CD4-positive, alpha-beta T cell treated with Interleukin-15 for 1 hour (primary cell): Measurements from ENCODE around the gene KIF19.
A peak's percentile ranks its signal among the peaks of the same experiment; 100 is the strongest.

Source experiments
- DNase-seq: peaks from one replicate; pipeline ENCODE4 v3.0.0-alpha.2; 2020

Gene KIF19

DNA sequence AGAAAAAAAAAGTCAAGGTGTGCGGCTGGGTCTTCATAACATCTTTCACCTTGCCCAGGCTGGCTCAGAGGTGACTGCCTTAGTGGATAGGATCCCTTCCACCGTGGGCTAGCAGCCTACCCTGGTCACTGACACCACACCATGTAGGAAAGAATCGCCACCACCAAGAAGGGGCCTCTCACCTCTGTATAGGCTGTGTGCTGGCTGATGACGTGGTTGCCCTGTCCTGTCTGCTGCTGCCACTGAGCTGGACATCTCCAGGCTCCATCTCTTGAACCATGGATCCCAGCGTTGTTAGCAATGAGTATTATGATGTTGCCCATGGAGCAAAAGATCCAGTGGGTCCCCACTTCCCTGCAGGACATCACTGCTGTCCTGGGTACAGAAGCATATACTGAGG, 41.2 kb downstream of the KIF19 start, which contains the start of gene GPR142:
Gene GPR142 (plus strand): TSS at position 301 of the 400 bp plus-strand sequence. CDS start 2,035 bp downstream, outside the sequence.
- DNase-seq: no peak

DNA sequence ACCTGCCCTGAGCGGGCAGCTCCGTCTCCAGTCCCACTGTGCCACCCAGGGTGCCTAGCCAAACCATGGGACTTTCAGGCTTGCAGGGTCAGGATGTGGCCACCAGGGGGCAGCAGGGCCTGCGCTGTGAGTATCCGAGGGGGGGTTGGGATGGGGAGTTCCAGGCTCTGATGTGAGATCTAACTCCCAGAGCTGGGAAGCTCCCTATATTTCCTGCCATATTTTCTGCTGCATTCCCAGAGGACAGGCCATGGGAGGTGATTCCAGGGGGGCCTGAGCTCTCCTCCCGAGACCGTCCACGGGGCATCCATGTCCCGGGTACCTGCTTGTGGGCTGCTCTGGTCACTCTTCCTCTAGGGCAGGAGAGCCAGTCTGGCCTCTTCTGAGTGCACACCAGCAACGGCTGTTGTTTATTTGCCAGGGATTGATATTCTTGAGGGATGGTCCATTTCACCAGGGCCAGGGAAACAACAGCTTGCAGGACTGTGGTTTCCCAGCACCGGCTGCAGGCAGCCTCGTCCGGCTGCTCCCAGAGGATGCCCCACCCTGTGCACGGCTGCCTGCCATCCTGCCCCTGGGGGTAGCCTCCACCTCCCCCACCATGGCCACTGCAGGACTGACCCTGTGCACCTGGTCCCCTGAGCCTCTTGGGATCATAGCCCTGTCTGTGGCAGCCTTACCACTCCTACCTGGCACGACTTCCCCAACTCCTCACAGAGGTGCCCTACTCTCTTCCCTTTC, 42.5 kb downstream of the KIF19 start:
- DNase-seq: peak; percentile 66

DNA sequence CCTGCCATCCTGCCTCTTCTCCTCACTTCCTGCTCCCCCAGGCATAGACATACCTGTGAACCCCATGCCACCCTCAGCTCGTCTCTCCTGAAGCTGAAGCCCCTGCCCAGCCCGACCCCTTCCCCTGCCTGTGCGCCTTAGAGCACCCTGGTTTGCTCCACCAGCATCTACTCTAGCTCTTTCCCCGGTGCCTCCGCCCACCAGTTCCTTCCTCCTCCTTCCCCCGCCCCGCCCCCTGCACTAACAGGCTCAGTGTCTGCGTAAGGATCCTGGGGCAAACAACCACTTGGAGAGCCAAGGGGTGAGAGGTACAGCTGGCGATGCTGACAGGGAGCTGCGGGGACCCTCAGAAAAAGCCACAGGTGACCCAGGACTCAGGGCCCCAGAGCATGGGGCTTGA, 43.2 kb downstream of the KIF19 start:
- peak; percentile 57 for DNase-seq

DNA sequence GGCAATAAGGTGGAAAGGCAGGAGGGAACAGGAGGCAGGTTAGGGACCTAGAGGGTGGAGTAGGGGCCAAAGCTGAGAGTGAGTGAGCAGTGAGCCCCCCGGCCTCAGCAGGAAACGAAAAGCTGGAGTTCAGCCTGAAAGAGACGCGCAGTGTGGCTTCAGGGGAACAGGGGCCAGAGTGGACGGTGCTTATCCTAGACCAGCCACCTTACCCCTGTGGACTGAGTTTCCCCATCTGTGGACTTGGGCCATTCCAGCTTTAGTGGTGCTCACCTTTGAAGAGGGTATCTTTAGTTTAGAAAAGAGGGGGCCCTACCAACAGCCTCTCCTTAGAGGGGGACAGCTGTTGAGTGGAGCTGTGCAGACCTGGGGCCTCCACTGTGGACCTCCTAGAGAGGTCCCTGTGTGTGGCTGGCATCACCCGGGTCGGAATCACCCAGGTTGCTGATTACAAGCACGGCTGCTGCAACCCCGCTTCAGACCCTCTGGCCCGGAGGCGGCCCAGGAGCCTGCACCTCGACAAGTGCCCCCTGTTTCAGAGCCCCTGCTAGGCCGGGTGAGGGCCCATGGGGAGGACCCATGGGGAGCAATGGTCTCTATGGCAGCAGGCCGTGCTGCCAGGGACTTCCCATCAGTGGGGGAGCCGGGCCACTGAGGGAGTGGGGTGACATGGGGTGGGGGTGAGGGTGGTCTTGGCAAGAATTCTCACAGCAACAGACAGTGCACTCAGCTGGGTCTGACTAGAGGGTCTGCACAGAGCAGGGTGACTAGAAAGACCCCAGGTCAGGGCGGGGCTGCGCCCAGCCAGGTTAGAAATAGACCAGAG, 43.9 kb downstream of the KIF19 start:
- no peak for DNase-seq

DNA sequence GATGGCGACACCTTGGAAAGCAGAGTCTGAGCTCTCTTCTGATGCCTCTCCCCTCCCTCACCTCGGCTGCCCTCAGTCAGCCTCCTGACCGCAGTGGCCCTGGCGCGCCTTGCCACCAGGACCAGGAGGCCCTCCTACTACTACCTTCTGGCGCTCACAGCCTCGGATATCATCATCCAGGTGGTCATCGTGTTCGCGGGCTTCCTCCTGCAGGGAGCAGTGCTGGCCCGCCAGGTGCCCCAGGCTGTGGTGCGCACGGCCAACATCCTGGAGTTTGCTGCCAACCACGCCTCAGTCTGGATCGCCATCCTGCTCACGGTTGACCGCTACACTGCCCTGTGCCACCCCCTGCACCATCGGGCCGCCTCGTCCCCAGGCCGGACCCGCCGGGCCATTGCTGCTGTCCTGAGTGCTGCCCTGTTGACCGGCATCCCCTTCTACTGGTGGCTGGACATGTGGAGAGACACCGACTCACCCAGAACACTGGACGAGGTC, 45.7 kb downstream of the KIF19 start:
- DNase-seq: no peak

DNA sequence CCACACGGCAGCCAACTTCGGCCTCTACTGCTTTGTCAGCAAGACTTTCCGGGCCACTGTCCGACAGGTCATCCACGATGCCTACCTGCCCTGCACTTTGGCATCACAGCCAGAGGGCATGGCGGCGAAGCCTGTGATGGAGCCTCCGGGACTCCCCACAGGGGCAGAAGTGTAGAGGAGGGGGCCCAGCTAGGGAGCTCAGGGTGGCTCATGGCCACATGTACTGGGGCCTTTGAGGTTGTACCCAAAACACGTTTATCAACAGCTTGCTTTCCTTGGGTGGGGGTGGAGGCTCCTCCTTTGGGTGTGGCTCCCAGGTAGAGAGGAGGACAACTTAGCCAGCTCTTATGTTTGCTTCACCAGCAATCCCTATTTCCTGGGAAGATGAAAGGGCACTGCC, 46.4 kb downstream of the KIF19 start:
- no peak for DNase-seq

DNA sequence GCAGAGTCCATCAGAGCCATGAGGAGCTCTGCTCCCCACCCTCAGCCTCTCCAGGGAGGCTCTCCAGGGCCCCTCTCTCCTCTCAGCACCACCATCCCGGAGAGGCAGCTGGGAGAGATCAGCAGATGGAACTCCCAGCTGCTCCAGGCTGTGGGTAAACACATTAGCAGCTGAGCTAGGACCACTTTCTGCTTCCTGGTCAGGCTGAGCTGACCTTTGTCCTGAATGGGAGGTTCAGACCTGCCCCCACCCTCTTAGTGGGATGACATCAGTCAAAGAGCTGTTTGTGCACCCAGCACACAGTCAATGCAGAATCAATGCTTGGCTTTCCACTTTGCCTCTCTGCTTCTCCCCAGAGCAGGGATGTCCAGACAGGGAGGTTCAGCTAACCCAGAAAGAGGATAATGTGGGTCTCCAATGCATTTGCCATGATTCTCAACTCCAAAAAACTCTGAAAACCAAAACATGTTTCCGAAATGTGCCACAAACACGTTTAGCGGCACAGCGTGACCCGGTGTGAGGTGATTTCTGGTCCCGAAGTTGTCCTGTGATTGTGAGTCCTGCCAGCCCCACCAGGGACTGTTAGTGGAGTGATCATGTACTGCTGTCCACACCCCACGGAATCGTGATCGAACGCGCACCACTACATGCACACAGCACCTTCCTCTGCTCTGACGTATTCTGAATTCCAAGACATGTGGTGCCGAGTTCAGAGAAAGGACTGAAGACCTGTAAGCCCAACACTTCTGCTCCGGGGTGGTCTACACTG, 48.0 kb downstream of the KIF19 start:
- DNase-seq: no peak

DNA sequence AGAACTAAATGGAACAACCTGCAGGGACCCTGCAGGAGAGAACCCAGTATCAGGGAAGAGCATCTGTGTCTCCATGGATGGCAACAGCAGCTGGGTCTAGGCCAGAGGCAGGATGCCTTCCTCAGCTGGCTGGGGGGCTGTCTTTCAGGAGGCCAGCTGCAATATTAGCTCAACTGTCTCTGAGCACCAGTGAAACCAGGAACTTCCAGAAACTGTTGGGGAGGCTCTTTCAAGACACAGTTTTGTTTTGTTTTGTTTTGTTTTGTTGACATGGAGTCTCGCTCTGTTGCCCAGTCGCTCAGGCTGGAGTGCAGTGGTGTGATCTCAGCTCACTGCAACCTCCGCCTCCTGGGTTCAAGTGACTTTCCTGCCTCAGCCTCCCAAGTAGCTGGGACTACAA, 48.8 kb downstream of the KIF19 start:
- no peak for DNase-seq

DNA sequence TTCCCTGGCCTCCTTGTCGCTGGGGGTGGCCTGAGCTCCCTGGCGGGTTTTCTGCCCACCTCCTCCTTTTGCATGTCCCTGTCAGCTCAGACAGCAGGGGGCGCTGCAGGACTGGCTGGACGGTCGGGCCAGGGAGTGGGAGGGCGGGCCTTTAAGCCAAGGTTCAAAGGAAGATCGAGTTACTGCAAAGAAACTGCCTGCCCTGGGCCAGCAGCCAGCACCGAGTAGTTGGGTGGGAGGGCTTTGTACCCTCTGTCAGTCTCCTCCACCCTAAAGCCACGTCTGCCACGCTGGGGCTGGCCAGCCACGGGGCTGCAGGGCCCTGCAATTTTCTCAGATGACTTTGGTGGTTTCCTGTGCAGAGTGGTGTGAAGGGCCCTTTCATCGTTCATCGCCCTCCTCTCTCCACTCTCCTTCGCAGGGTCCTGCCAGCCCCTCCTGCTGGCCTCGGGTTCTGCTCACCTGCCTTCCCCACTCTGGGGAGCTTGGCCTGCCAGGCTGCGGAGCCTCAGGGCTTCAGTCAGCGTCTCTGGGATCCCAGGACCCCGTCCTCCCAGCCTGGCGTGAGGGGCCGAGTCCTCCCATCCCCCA, 53.6 kb downstream of the KIF19 start:
- DNase-seq: peak; percentile 87

DNA sequence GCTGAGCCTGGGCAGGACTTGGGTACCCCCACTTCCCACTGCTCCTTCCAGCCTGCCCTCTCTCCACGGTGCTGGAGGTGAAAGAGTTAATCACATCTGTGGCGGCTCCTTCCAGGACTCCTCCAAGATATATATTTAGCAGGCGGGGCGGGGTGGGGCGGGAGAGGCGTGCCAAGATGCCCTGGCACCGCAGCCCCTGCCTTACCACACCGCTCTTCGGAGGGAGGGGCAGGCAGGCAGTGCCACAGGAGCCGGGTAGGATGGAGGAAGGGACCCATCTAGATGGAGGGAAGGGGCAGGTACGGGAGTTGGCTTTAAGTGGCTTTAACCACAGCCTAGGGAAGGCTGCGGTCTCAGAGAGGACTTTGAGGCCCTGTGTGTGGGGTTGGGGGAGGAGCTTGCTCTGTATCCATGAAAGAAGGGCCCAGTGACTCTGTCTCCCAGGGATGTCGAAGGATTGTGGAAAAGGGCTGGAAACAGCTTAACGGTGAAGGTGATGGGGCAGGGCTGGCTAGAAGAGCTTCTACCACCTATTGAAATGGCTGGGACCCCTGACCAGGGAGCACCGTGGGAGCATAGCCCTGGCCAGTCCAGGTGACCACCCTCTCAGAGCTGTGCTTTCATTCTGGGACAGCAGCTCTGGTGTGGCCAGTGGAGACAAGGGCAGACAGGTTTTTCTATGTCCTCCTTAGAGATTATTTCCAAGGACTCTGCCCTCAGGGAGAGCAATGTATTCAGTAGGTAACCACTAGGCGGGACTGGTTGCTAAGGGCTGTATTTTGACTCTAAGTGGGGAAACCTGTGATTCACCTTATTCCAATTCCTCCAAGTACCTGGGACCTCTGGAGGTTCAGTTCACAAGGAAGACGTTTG, 54.3 kb downstream of the KIF19 start:
- no peak for DNase-seq

DNA sequence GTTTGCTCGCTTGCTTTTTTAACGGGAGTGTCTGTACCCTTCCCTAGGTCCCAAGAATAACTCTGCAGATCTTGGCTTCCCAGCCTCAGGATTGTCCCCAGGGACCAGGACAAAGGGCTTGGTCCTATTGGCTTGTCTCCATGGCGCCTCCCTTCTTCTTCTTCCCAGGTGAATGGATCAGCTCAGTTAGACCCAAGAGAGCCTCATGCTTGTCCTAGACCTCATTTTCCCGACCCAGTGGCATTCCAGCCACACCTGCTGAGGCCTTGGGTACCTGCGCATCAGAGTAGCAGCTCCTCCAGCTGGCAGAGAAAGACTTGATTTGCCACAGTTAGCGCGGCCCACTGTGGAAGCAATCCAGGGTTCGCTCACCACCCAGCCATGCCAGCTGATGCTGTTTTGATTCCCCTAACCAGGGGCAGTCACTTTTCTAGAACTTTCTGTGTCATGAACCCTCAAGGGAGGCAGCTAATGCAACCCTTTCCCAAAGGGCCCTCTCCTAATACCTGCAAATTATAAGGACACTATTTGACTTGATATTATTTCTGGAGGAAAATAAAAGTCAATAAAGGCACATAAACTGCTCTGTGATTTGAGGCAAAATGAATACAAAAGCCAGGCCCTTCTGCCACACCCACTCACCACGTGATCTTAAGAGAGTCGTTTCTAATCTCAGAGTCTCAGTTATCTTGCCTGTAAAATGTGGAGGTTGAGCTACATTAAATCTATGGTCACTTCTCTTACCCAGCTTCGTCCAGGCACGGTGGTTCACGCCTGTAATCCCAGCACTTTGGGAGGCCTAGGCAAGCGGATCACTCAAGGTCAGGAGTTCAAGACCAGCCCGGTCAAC, 55.2 kb downstream of the KIF19 start:
- DNase-seq: no peak

DNA sequence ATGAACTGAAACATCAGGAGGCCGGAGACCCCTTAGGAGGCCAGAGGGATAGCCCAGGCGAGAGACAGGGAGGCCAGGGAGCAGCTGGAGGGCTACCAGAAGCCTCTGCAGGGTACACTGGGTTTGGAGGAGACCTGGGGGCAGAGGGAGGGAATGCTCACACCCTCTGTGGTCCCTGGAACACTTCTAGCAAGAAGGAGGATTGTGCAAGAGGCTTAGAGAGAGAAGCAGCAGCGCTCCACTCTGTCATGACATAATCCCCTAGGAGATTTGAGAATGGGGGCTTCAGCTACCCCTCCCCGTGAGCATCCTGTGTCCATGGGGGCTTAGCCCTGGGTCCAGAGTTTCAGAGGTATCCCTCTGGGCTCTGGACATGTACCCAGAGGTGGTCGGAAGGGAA, 57.1 kb downstream of the KIF19 start:
- DNase-seq: no peak

DNA sequence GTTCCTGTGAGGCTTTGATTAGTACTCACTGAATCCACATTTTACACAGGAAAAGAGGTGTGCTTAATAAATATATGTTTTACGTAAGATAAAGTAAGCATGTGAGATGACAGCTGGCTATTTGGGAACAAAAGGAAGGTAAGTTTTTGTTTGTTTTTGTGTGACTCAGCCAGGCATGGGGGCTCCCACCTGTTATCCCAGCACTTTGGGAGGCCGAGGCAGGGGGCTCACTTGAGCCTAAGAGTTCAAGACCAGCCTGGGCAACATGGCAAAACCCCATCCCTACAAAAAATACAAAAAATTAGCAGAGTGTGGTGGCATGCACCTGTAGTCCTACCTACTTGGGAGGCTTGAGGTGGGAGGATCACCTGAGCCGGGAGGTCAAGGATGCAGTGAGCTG, 59.2 kb downstream of the KIF19 start:
- DNase-seq: no peak

DNA sequence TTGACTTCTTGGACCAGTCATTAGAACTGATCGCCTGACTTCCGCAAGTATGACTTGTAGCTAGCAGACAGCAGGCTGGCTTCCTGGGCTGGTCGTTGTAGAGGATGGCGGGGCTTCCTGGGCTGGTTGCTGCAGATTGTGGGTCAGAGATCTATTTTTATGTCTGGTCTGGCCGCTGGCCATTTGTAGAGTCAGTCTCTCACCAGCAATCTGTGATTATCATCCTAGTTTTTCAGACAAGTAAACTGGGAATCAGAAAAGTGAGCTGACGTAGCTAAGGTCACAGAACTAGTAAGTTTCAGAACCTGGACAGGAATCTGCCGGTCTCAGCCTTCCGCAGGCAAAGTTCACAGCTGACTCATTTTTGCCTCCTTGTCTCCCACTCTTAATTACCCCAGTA, 60.4 kb downstream of the KIF19 start:
- DNase-seq: no peak

DNA sequence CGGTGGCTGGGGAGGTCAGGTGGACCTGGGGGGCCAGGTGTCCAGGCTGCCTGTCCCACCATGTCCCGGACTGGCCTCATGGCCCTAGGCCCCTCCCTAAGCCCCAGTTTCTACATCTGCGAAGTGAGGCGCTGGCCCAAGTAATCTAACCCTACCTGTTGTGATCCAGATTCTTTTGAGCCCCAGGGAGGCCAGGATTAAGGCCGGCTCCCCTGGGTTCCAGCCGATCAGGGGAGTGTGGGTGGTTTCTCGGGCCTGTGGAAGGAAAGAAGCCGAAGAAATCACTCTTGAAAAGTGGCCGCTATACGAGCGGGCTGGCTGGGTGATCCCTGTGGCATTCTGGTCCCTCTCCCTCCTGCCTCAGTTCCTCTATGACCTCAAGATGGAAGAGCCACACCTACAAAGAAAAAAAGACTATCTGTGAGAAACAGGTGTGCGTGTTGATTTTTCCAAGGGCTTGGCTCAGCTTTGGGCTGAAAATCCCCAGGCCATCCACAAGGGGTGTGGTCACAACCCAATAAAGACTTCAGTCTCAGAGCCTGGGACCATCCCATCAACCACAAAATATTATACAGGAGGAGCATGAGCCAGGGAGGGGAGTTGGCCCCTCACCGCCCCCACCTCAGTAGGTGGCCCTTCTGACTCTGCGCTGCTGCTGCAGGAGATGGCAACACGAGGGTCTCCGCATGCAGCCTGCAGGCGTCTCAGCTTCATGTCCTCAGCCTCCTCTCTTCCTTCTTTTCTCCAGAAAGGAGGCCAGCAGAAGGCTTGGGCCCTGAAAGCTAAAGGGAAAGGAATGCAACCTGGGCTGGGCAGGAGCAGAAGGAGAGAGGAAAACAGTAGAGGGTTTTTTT, 61.6 kb downstream of the KIF19 start:
- DNase-seq: no peak

DNA sequence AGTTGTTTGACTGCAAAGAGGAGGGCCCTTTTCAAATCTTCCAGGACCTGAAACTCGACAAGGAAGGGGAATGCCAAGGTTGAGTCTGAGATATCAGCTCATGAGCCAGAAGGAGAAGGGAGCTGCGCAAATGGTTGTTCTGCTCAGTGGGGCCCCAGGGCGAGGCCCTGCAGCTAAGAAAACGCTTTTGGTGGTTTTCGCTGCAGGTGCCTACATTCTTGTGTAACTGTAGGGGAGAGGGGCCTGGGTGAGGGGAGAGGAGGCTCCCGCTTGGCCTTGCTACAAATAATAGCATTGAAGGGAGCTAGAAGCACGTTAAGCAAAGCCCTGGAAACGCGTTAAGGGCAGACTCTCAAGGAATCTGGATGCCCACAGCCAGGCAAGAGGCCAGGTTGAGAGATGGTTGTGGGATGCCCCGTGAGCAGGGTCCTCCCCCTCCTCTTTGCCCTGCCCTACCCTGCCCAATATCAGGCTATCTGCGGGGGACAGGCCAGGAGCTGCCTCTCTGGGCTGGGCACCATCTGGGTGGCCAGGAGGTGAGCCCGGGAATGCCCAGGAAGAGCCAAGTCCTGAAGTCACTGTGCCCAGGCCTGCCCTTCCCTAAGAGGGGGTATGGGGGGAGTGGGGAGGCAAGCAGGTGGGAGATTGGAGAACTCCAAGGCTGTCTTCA, 63.2 kb downstream of the KIF19 start:
- no peak for DNase-seq

DNA sequence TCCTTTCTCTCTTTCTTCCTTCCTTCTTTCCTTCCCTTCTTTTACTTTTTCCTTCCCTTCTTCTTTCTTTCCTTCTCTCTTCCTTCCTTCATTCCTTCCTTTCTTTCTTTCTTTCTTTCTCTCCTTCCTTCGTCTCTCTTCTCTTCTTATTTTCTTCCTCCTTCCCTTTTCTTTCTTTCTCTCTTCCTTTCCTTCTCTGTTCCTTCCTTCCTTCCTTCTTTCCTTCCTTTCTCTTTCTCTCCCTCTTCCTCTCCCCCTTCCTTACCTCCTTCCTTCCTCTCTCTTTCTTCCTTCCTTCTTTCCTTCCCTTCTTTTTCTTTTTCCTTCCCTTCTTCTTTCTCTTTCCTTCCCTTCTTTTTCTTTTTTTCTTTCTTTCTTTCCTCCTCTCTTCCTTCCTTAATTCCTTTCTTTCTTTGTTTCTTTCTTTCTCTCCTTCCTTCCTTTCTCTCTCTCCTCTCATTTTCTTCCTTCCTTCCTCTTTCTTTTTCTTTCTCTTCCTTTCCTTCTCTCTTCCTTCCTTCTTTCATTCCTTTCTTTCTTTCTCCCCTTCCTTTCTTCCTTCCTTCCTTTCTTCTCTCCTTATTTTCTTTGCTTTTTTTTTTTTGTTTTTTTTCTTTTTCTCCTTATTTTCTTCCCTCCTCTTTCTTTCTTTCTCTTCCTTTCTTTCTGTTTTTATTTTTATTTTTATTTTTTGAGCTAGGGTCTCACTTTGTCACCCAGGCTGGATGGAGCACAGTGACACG, 64.1 kb downstream of the KIF19 start:
- DNase-seq: no peak
